ENCODE measurements around the gene UCK2. TPM values are rescaled to one million over a fixed set of nuclear protein-coding genes. Genes with fewer than 3 reads are reported as not detected.
A peak's percentile ranks its signal among the peaks of the same experiment; 100 is the strongest.

UCK2 gene
- total and polyA plus RNA-seq, 9 of the 15 experiments (the other 6 are each of a cell fraction or from before 2014, with no cell fraction given): 71.6 to 145 (median 95.8) TPM

GRCh38 chr1:165842671-165843129 is 15.3 kb downstream of the UCK2 start (continued):
- no peak for TF ChIP-seq ZNF3 (CRISPR knock-in tag; IDR thresholded peaks at IDR 0.05)
- TF ChIP-seq CREB5 (CRISPR knock-in tag; IDR thresholded peaks at IDR 0.05): no peak
- TF ChIP-seq U2AF1 (optimal IDR thresholded peaks at IDR 0.05; ENCODE audit: low read depth, low read length): no peak
- TF ChIP-seq SIRT6 (IDR thresholded peaks at IDR 0.05; ENCODE audit: low read depth, low read length): no peak
- TF ChIP-seq ZZZ3 (IDR thresholded peaks at IDR 0.05): no peak
- TF ChIP-seq NCOR1 (IDR thresholded peaks at IDR 0.05): peak; percentile 64
- TF ChIP-seq NFRKB (IDR thresholded peaks at IDR 0.05; ENCODE audit: low read depth): no peak
- no peak for TF ChIP-seq ELF2 (CRISPR knock-in tag; IDR thresholded peaks at IDR 0.05)
- no peak for TF ChIP-seq RFX1 (IDR thresholded peaks at IDR 0.05)
- TF ChIP-seq DNMT1 (IDR thresholded peaks at IDR 0.05): no peak
- no peak for TF ChIP-seq ZNF384 (IDR thresholded peaks at IDR 0.05; ENCODE audit: low read depth, low read length)
- no peak for TF ChIP-seq IRF1 (CRISPR knock-in tag; IDR thresholded peaks at IDR 0.05; ENCODE audit: borderline replicate concordance)
- no peak for TF ChIP-seq E4F1 (CRISPR knock-in tag; IDR thresholded peaks at IDR 0.05; ENCODE audit: borderline replicate concordance)
- TF ChIP-seq ZNF318 (IDR thresholded peaks at IDR 0.05; ENCODE audit: borderline replicate concordance in 1 of 2, low read depth in 1 of 2): peak in 1 of 2 experiments; percentile 69; a peak in 1 of 4 replicates

All from K562 (cell line).